Spleen (tissue), 7 donors: ENCODE measurements around the gene NYAP2.

Experiments
- CTCF ChIP-seq, 11 experiments: fragments of 200-600 bp in 7 of 11; fragments of 450-650 bp in 4 of 11; sonication (generic) in 4 of 11; IDR thresholded peaks in 8 of 11; conservative IDR thresholded peaks in 3 of 11; 1 replicate in 7 of 11; 2 replicates in 4 of 11; pipeline versions ENCODE4 v1.4.0 to v1.8.0; 2016 to 2021; ENCODE audit warnings: antibody characterized with exemption in 11 of 11, inconsistent platforms in 4 of 11, mild to moderate bottlenecking in 1 of 11
- POLR2A ChIP-seq, 3 donors: fragments of 450-650 bp; IDR thresholded peaks; one replicate each; pipeline ENCODE4 v1.5.1; 2017; ENCODE audit warnings: antibody characterized with exemption in 3 of 3, mild to moderate bottlenecking in 1 of 3
- POLR2AphosphoS5 ChIP-seq, 3 donors: sonication (generic); formaldehyde crosslinking; IDR thresholded peaks; one replicate each; pipeline ENCODE4 v1.5.1; 2017; ENCODE audit warnings: antibody characterized with exemption in 3 of 3
- donor health status: DM: no; HTN: no; CAD: no; lungs with moderate emphysema.
- donor health status: DM: no; HTN: no; CAD: no.
- donor health status: DM: no; HTN: no; CAD: no.

GRCh38 chr2:225678792-225679191 is 279.3 kb downstream of the NYAP2 start:
- TF ChIP-seq POLR2A (IDR thresholded peaks at IDR 0.05) (no peak), CTCF (IDR thresholded peaks at IDR 0.05 in 8 of 11, conservative IDR thresholded peaks at IDR 0.05 in 3 of 11) (no peak), POLR2AphosphoS5 (IDR thresholded peaks at IDR 0.05) (no peak)
